Heart left ventricle (tissue), 13 donors: Measurements from ENCODE around the gene ISG20L2.

ENCODE experiments used
- CTCF ChIP-seq, 12 donors: fragments of 200-600 bp; sonication (generic) in 4 of 12; IDR thresholded peaks; one replicate each; pipeline versions ENCODE4 v1.5.0 to v1.8.0; 2018 to 2022; ENCODE audit warnings: antibody characterized with exemption in 12 of 12, mild to moderate bottlenecking in 5 of 12
- POLR2A ChIP-seq, 2 donors: fragments of 450-650 bp; IDR thresholded peaks; one replicate each; pipeline ENCODE4 v1.6.1; 2017; ENCODE audit warnings: antibody characterized with exemption in 2 of 2, mild to moderate bottlenecking in 2 of 2, moderate library complexity in 2 of 2
- donor health status: ischemic (EF 13 %, LVEDD 7.1; RV severe dilation, severe dysfunction).
- donor health status: DM: no; HTN: yes; CAD: no.
- donor health status: DM: no; HTN: no; CAD: no.
- donor health status: ischemic (EF 25% LVEDD 6.9; RV normal size, moderate dysfunction).
- donor health status: ischemic (EF 25% LVEDD 5.7; RV mildly dilated, moderate dysfunction).
- donor health status: ischemic (EF 35%, LVEDD 5.7; RV mildly dilated, moderate dysfunction).
- donor health status: nonischemic (EF 11% LVEDD 7.7; RV severe dilation, severe dysfunction).
- donor health status: DM: yes; HTN: yes; CAD: no.
- donor health status: PGD.
- donor health status: ischemic (EF 29% LVEDD 5.4; RV normal size, mild dysfunction).
- donor health status: nonischemic (EF 23%, LVEDD 6.1; RV moderate dilation, normal function).

- TF ChIP-seq CTCF (IDR thresholded peaks at IDR 0.05) (no peak), POLR2A (IDR thresholded peaks at IDR 0.05) (no peak)
Observed at GRCh38 chr1:156714830-156715229, 13.7 kb downstream of the ISG20L2 start.
